Measurements from ENCODE around the gene HYOU1. TPM values are rescaled to one million over a fixed set of nuclear protein-coding genes. Genes with fewer than 3 reads are reported as not detected.
A peak's percentile ranks its signal among the peaks of the same experiment; 100 is the strongest.
"Not testable (repeated sequence)": the region's sequence is repeated elsewhere in the genome, so short reads cannot be mapped to it uniquely, and the experiment has no call there.

The HYOU1 gene
- total RNA-seq, 1 experiment from 2014 or later: 268 TPM

GRCh38 chr11:119061256-119061655, 4.3 kb upstream of the HYOU1 start:
- Histone ChIP-seq H3K27ac (ENCODE audit: low read length) (no peak overlapping the region), H3K27me3 (ENCODE audit: control insufficient read depth, insufficient read depth, low read length) (no peaks in the 10 kb centered on the region), H3K4me1 (ENCODE audit: control insufficient read depth, insufficient read depth, low read length) (peaks cover 3% of the 10 kb centered on the region; the same call in 1 of the 2 replicates), H3K4me3 (ENCODE audit: low read depth in 2 of 2, low read length in 2 of 2) (no peak overlapping the region), H3K9me3 (ENCODE audit: control insufficient read depth, insufficient read depth, low read depth, low read length) (no peaks in the 10 kb centered on the region), H3K36me3 (ENCODE audit: control insufficient read depth, insufficient read depth, low read length) (peaks cover 2% of the 10 kb centered on the region; the same call in 1 of the 2 replicates)
- intact Hi-C loops (cut with micrococcal nuclease; ENCODE audit: unreplicated experiment) (no loop called here), in situ Hi-C loops (cut with HindIII; ENCODE audit: low pct_unique_long_range_greater_than_20kb, low sequenced_read_pairs) (no loop called here)
- no TSS peak for BruUV-seq (replicated peaks)
- no peak for ATAC-seq
- ChIA-PET POLR2A (interaction anchor here (0.6 to 0.7 kb wide), 2 partner anchors 168 to 260 kb away, joined by 5 to 8 read pairs; no protein-coding TSS in a partner anchor), CTCF (no interaction called here)
- DNase-seq (ENCODE audit: low read depth, low spot score): no peak
- no peak for TF ChIP-seq POLR2AphosphoS5 (IDR thresholded peaks at IDR 0.05; ENCODE audit: low read depth, low read length)

- in situ Hi-C loops (cut with HindIII; ENCODE audit: low pct_unique_long_range_greater_than_20kb, low sequenced_read_pairs); BruUV-seq (replicated peaks); ATAC-seq: not testable (repeated sequence)
These were observed 2.1 kb upstream of the HYOU1 start for GRCh38 chr11:119059128-119059527.

GRCh38 chr11:119056421-119056999, 495 bp downstream of the HYOU1 start:
- in situ Hi-C loops (cut with HindIII; ENCODE audit: low pct_unique_long_range_greater_than_20kb, low sequenced_read_pairs): no loop called here
- CTCF ChIA-PET: interaction anchor here (0.5 to 0.6 kb wide), 2 partner anchors 21 to 23 kb away, joined by 3 read pairs; no protein-coding TSS in a partner anchor
- H3K9me3 ChIP-seq (ENCODE audit: control insufficient read depth, insufficient read depth, low read depth, low read length): no peaks in the 10 kb centered on the region
- TF ChIP-seq TCF7L2 (IDR thresholded peaks at IDR 0.05; ENCODE audit: low read depth, low read length) (no peak), POLR2AphosphoS5 (IDR thresholded peaks at IDR 0.05; ENCODE audit: low read depth, low read length) (no peak), CTCF (IDR thresholded peaks at IDR 0.05) (no peak), SIN3A (IDR thresholded peaks at IDR 0.05; ENCODE audit: borderline replicate concordance, insufficient read depth, low read depth, low read length) (no peak)
- TF ChIP-seq, protein P1, sequence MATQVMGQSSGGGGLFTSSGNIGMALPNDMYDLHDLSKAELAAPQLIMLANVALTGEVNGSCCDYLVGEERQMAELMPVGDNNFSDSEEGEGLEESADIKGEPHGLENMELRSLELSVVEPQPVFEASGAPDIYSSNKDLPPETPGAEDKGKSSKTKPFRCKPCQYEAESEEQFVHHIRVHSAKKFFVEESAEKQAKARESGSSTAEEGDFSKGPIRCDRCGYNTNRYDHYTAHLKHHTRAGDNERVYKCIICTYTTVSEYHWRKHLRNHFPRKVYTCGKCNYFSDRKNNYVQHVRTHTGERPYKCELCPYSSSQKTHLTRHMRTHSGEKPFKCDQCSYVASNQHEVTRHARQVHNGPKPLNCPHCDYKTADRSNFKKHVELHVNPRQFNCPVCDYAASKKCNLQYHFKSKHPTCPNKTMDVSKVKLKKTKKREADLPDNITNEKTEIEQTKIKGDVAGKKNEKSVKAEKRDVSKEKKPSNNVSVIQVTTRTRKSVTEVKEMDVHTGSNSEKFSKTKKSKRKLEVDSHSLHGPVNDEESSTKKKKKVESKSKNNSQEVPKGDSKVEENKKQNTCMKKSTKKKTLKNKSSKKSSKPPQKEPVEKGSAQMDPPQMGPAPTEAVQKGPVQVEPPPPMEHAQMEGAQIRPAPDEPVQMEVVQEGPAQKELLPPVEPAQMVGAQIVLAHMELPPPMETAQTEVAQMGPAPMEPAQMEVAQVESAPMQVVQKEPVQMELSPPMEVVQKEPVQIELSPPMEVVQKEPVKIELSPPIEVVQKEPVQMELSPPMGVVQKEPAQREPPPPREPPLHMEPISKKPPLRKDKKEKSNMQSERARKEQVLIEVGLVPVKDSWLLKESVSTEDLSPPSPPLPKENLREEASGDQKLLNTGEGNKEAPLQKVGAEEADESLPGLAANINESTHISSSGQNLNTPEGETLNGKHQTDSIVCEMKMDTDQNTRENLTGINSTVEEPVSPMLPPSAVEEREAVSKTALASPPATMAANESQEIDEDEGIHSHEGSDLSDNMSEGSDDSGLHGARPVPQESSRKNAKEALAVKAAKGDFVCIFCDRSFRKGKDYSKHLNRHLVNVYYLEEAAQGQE (IDR thresholded peaks at IDR 0.05; ENCODE audit: insufficient read depth in 1 of 2, low read depth in 2 of 2, low read length in 1 of 2): no peak
- ATAC-seq: peak; percentile 64
- H3K36me3 ChIP-seq (ENCODE audit: control insufficient read depth, insufficient read depth, low read length): peaks cover 19% of the 10 kb centered on the region; the same call in 1 of the 2 replicates
- POLR2A ChIA-PET: interaction anchor here (0.6 to 0.7 kb wide), 2 partner anchors 27 to 37 kb away, joined by 3 to 5 read pairs; no protein-coding TSS in a partner anchor
- H3K27me3 ChIP-seq (ENCODE audit: control insufficient read depth, insufficient read depth, low read length): no peaks in the 10 kb centered on the region
- DNase-seq (ENCODE audit: low read depth, low spot score): no peak
- H3K4me3 ChIP-seq (ENCODE audit: low read depth in 2 of 2, low read length in 2 of 2): peak overlapping the region; percentile 82 to 87
- peaks cover 7% of the 10 kb centered on the region; the same call in 1 of the 2 replicates for H3K4me1 ChIP-seq (ENCODE audit: control insufficient read depth, insufficient read depth, low read length)
- H3K27ac ChIP-seq (ENCODE audit: low read length): peak overlapping the region; percentile 86
- BruUV-seq (replicated peaks): no TSS peak
- intact Hi-C loops (cut with micrococcal nuclease; ENCODE audit: unreplicated experiment): no loop called here

More at GRCh38 chr11:119059128-119059527, 2.1 kb upstream of the HYOU1 start:
- H3K4me3 ChIP-seq (ENCODE audit: low read depth in 2 of 2, low read length in 2 of 2); H3K27me3 ChIP-seq (ENCODE audit: control insufficient read depth, insufficient read depth, low read length); DNase-seq (ENCODE audit: low read depth, low spot score); H3K27ac ChIP-seq (ENCODE audit: low read length); H3K9me3 ChIP-seq (ENCODE audit: control insufficient read depth, insufficient read depth, low read depth, low read length); intact Hi-C loops (cut with micrococcal nuclease; ENCODE audit: unreplicated experiment); H3K36me3 ChIP-seq (ENCODE audit: control insufficient read depth, insufficient read depth, low read length); H3K4me1 ChIP-seq (ENCODE audit: control insufficient read depth, insufficient read depth, low read length): not testable (repeated sequence)
- POLR2A ChIA-PET: interaction anchor here (1.2 kb wide), 1 partner anchor 8 kb away, joined by 3 read pairs; the partner anchor contains the start of gene VPS11
- CTCF ChIA-PET: interaction anchor here (0.7 kb wide), 1 partner anchor 40 kb away, joined by 3 read pairs; no protein-coding TSS in a partner anchor
